Peyer's patch (tissue), 4 donors: ENCODE data around the gene PROZ. TPM values are rescaled to one million over a fixed set of nuclear protein-coding genes. Genes with fewer than 3 reads are reported as not detected.

Source experiments
- DNase-seq, 3 donors: peaks; one replicate each; pipeline ENCODE4 v3.0.0-alpha.2; 2017 to 2019
- H3K27ac ChIP-seq, 4 donors: fragments of 200-600 bp; sonication (generic); one replicate each; pipeline ENCODE4 v1.5.1; 2016 to 2019
- H3K27me3 ChIP-seq, 2 donors: fragments of 200-600 bp; sonication (generic); one replicate each; pipeline ENCODE4 v1.5.1; 2019
- H3K36me3 ChIP-seq, 3 donors: fragments of 200-600 bp; sonication (generic); one replicate each; pipeline ENCODE4 v1.5.1; 2016 to 2019
- H3K4me1 ChIP-seq, 4 donors: fragments of 200-600 bp; sonication (generic); one replicate each; pipeline ENCODE4 v1.5.1; 2016 to 2019
- H3K4me3 ChIP-seq, 4 donors: fragments of 200-600 bp; sonication (generic); 1 replicate in 3 of 4; 2 replicates in 1 of 4; pipeline ENCODE4 v1.5.1; 2016 to 2019; ENCODE audit warnings: mild to moderate bottlenecking in 1 of 4
- H3K9me3 ChIP-seq, 4 donors: fragments of 200-600 bp; sonication (generic); one replicate each; pipeline ENCODE4 v1.5.1; 2016 to 2019; ENCODE audit warnings: mild to moderate bottlenecking in 1 of 4
- POLR2A ChIP-seq, 2 donors: fragments of 450-650 bp; IDR thresholded peaks; one replicate each; pipeline ENCODE4 v1.5.1; 2017; ENCODE audit warnings: antibody characterized with exemption in 2 of 2, mild to moderate bottlenecking in 2 of 2, moderate library complexity in 2 of 2
- total RNA-seq, 4 donors: library from RNA; depleted of rRNA; stranded (reverse); fragments of >200 nt; gene quantifications; one replicate each; pipeline ENCODE4 v1.1.0, GENCODE V29; 2016
- TF ChIP-seq, protein P1 (sequence below), 6 experiments: fragments of 450-650 bp in 4 of 6; fragments of 200-600 bp in 2 of 6; sonication (generic) in 1 of 6; IDR thresholded peaks; one replicate each; pipeline ENCODE4 v1.5.1; 2017 to 2019; ENCODE audit warnings: antibody characterized with exemption in 6 of 6, mild to moderate bottlenecking in 3 of 6, moderate library complexity in 1 of 6

The PROZ gene
- total RNA-seq, 4 donors from 2014 or later: 0.53 TPM; not detected in 3

DNA sequence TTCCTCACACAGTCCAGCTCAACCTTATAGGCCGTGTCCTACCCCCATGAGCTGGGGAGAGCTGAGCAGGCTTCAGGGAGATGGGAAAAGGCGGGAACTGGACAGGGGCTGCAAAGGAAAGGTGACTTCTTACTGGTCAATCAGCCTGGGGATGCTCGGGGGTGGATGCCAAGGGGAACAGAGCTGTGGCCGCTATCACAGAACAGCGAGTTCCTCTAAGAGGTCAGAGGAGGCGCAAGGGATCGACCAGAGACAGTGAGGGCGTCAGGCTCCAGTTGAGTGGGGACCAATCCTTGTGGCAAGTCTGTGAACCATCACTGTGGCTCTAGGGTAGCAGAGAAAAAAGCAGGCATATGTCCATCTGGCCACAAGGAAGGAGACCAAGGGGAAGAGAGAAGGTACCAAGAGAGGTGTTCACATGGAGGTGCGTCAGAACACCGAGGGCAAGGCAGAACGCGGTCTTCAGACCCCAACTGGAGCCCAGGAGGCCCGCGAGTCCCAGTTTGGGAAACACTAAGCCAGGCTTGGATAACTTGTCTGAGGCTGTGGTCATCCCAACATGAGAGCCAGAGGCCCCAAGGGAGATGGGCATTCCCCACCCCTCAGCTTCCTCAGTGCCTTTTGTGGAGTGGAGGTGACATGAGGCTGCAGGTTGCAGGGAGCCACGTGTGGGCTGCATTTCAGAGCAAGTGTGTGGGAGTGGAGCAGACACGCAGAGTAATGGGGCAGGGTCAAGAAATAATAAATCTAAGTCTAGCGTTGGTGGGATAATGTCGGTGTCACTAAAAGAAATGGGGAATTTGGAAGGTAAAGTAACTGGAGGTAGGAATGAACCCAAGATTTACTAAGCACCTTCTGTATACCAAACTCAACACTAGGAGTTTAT is 31.9 kb upstream of the PROZ start:
- peak in 2 of 3 donors; percentile 17 to 34 for DNase-seq
- Histone ChIP-seq H3K4me3 (no peak overlapping the region), H3K27me3 (no peaks in the 10 kb centered on the region)

DNA sequence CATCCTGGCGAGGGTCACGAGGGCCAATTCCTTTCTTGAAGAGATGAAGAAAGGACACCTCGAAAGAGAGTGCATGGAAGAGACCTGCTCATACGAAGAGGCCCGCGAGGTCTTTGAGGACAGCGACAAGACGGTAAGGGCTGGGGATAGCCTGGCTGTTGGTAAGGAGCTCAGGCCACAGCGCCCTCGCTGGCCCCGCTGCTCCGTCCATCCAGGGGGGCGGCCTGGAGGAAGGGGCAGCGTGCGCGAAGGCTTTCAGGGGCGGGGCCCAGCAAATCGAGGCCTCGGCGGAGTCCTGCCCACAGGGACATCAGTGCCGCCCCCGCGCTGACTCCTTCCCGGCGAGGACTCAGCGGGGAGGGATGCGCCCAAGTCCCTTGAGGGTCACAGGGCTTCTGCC is 29.0 kb upstream of the PROZ start:
- Histone ChIP-seq H3K4me3 (no peak overlapping the region), H3K9me3 (peaks cover 0 to 5% (median 0%) of the 10 kb centered on the region in 4 donors), H3K4me1 (no peaks in the 10 kb centered on the region), H3K36me3 (no peaks in the 10 kb centered on the region), H3K27me3 (no peaks in the 10 kb centered on the region), H3K27ac (no peak overlapping the region)
- TF ChIP-seq, protein P1, sequence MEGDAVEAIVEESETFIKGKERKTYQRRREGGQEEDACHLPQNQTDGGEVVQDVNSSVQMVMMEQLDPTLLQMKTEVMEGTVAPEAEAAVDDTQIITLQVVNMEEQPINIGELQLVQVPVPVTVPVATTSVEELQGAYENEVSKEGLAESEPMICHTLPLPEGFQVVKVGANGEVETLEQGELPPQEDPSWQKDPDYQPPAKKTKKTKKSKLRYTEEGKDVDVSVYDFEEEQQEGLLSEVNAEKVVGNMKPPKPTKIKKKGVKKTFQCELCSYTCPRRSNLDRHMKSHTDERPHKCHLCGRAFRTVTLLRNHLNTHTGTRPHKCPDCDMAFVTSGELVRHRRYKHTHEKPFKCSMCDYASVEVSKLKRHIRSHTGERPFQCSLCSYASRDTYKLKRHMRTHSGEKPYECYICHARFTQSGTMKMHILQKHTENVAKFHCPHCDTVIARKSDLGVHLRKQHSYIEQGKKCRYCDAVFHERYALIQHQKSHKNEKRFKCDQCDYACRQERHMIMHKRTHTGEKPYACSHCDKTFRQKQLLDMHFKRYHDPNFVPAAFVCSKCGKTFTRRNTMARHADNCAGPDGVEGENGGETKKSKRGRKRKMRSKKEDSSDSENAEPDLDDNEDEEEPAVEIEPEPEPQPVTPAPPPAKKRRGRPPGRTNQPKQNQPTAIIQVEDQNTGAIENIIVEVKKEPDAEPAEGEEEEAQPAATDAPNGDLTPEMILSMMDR (IDR thresholded peaks at IDR 0.05): no peak
- no peak for TF ChIP-seq POLR2A (IDR thresholded peaks at IDR 0.05)
- peak in 1 of 3 donors; percentile 23 for DNase-seq

More for the DNA sequence above, 31.9 kb upstream of the PROZ start:
- Histone ChIP-seq H3K9me3 (peaks cover 0 to 5% (median 0%) of the 10 kb centered on the region in 4 donors), H3K4me1 (peaks cover 0 to 5% (median 0%) of the 10 kb centered on the region in 4 donors), H3K36me3 (no peaks in the 10 kb centered on the region), H3K27ac (no peak overlapping the region)
- TF ChIP-seq, protein P1 (IDR thresholded peaks at IDR 0.05): no peak
- TF ChIP-seq POLR2A (IDR thresholded peaks at IDR 0.05): no peak

DNA sequence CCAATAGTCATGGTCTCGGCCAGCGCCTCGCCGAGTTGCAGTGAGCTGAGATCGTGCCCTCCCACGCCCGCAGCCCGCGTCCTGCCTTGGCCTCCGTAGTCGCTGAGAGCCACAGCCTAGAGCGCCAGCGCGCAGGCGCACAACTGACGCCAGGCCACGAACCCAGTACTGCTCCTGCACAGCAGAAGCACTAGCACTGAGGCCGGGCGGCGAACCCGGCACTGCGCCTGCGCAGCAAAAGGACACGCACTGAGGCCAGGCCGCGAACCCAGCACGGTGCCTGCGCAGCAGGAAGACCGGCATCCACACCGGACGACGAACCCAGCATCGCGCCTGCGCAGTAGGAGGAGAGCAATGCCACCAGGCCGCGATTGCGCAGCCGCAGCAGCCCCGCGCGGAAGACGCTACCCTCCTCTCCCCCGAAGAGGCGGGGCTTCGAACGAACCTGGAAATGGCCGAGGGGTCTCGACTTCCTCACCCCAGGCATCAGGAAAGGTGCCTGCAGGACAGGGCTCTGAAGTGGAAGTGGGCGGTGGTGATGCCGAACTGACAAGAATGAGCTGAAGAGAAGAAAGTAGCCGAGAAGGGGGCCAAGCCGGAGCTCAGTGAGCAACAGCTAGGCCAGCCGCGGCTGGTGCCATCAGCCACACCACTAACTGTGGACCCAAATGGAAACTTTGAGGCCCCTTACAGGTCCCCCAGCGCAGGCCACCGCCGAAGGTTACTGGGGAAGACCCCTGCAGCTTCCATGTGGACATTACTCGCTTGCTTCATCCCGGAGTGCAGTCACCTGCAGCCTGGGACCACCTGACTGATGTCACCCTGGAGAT is 28.3 kb upstream of the PROZ start:
- peak in 1 of 3 donors; percentile 35 for DNase-seq
- H3K9me3 ChIP-seq: peaks cover 0 to 5% (median 0%) of the 10 kb centered on the region in 4 donors
- H3K4me1 ChIP-seq: no peaks in the 10 kb centered on the region
- TF ChIP-seq, protein P1 (IDR thresholded peaks at IDR 0.05): no peak
- no peak for TF ChIP-seq POLR2A (IDR thresholded peaks at IDR 0.05)
- no peaks in the 10 kb centered on the region for H3K27me3 ChIP-seq
- H3K27ac ChIP-seq: no peak overlapping the region
- H3K36me3 ChIP-seq: no peaks in the 10 kb centered on the region
- H3K4me3 ChIP-seq: peak overlapping the region in 1 of 4 donors; percentile 1

DNA sequence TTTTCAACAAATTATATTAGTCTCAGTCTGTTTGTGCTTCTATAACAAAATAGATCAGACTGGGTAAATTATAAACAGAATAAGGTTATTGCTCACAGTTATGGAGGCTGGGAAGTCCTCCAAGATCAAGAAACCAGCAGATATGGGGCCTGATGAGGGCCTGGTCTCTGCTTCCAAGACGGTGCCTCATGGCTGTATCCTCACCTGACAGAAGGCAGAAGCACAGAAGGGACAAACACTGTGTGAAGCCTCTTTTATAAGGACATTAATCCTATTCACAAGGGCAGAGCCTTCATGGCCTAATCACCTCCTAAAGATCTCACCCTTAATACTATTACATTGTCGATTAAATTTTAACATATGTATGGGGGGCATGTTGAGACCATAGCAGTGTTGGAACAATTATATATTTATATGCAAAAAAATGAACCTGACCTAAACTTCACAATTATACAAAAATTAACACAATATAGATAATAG is 23.1 kb upstream of the PROZ start:
- Histone ChIP-seq H3K36me3 (no peaks in the 10 kb centered on the region), H3K27ac (no peak overlapping the region), H3K4me3 (no peak overlapping the region), H3K27me3 (no peaks in the 10 kb centered on the region), H3K9me3 (peaks cover 0 to under 1% (median 0%) of the 10 kb centered on the region in 4 donors), H3K4me1 (no peaks in the 10 kb centered on the region)
- DNase-seq: no peak
- no peak for TF ChIP-seq POLR2A (IDR thresholded peaks at IDR 0.05)
- TF ChIP-seq, protein P1 (IDR thresholded peaks at IDR 0.05): no peak

DNA sequence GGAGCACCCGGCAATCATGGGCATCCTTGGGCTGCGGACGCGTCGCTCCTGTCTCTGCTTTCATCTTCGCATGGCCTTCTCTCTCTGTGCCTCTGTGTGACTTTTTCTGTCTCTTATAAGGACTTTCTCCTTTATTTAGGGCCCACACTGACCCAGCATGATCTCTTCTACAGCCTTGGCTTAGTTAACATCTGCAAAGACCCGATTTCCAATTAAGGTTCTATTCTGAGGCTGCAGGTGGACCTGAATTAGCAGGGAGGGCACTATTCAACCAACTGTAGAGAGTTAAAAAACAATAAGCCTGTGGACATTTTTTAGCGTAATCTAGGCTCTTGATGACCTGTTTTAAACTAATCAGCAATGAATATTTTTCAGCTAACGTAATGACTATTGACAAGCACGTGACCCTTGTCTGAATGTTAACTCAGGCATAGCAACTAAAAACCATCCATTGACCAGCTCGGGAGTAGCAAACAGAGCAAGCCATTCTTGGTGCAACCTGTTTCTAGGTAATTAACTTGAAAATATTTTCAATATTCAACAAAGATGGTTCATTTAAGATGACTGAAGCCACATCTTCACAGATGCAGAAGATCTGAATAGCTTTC is 20.7 kb upstream of the PROZ start:
- Histone ChIP-seq H3K9me3 (no peaks in the 10 kb centered on the region), H3K27ac (no peak overlapping the region), H3K27me3 (no peaks in the 10 kb centered on the region), H3K4me3 (no peak overlapping the region), H3K36me3 (no peaks in the 10 kb centered on the region), H3K4me1 (no peaks in the 10 kb centered on the region)
- TF ChIP-seq, protein P1 (IDR thresholded peaks at IDR 0.05): no peak
- no peak for TF ChIP-seq POLR2A (IDR thresholded peaks at IDR 0.05)
- DNase-seq: no peak
